Liver (tissue), 9 donors: ENCODE data around the gene TNNI3K. TPM values are rescaled to one million over a fixed set of nuclear protein-coding genes. Genes with fewer than 3 reads are reported as not detected.

Source experiments
- DNase-seq: peaks from one replicate; pipeline ENCODE4 v3.0.0-alpha.2; 2017; ENCODE audit warnings: low spot score
- H3K27ac ChIP-seq, 2 donors: one replicate each; pipeline ENCODE4 v1.7.0; 2013; ENCODE audit warnings: inconsistent platforms in 2 of 2, low read length in 2 of 2, control low read depth in 1 of 2, low read depth in 1 of 2, mild to moderate bottlenecking in 1 of 2
- H3K27me3 ChIP-seq, 4 donors: one replicate each; pipeline versions ENCODE4 v1.6.1 to v1.7.0; 2013; ENCODE audit warnings: low read length in 3 of 4, inconsistent platforms in 1 of 4, mild to moderate bottlenecking in 1 of 4, moderate library complexity in 1 of 4; ENCODE audit not compliant: control insufficient read depth in 4 of 4, insufficient read depth in 4 of 4
- H3K36me3 ChIP-seq, 4 donors: one replicate each; pipeline versions ENCODE4 v1.6.1 to v1.7.0; 2013; ENCODE audit warnings: low read length in 3 of 4, mild to moderate bottlenecking in 3 of 4, low read depth in 1 of 4, moderate library complexity in 1 of 4; ENCODE audit not compliant: control insufficient read depth in 4 of 4, insufficient read depth in 3 of 4
- H3K4me1 ChIP-seq, 4 donors: one replicate each; pipeline versions ENCODE4 v1.6.1 to v1.7.0; 2013; ENCODE audit warnings: low read length in 3 of 4, mild to moderate bottlenecking in 3 of 4, moderate library complexity in 1 of 4; ENCODE audit not compliant: control insufficient read depth in 4 of 4, insufficient read depth in 4 of 4
- H3K4me3 ChIP-seq, 3 donors: one replicate each; pipeline versions ENCODE4 v1.6.1 to v1.7.0; 2013; ENCODE audit warnings: low read length in 3 of 3, control low read depth in 1 of 3, low read depth in 1 of 3, mild to moderate bottlenecking in 1 of 3
- H3K9ac ChIP-seq, 2 donors: one replicate each; pipeline ENCODE4 v1.7.0; 2013; ENCODE audit warnings: low read length in 2 of 2, mild to moderate bottlenecking in 2 of 2, moderate library complexity in 2 of 2, control low read depth in 1 of 2, low read depth in 1 of 2
- H3K9me3 ChIP-seq, 4 donors: one replicate each; pipeline versions ENCODE4 v1.6.1 to v1.7.0; 2013; ENCODE audit warnings: low read length in 3 of 4; ENCODE audit not compliant: control insufficient read depth in 4 of 4
- ATF3 ChIP-seq: IDR thresholded peaks from 2 replicates; pipeline ENCODE4 v1.6.1; 2016; ENCODE audit warnings: antibody characterized with exemption
- EGR1 ChIP-seq, 2 donors: IDR thresholded peaks; 2 replicates each; pipeline ENCODE4 v1.6.1; 2016 to 2018; ENCODE audit warnings: antibody characterized with exemption in 2 of 2, low read depth in 2 of 2
- FOXA1 ChIP-seq: IDR thresholded peaks from 2 replicates; pipeline ENCODE4 v1.6.1; 2016; ENCODE audit warnings: antibody characterized with exemption
- GABPA ChIP-seq, 2 donors: IDR thresholded peaks in 1 of 2; conservative IDR thresholded peaks in 1 of 2; 2 replicates each; pipeline ENCODE4 v1.6.1; 2016; ENCODE audit warnings: antibody characterized with exemption in 2 of 2, mild to moderate bottlenecking in 1 of 2, moderate library complexity in 1 of 2
- HNF4A ChIP-seq, 2 donors: conservative IDR thresholded peaks; 2 replicates each; pipeline ENCODE4 v1.6.1; 2016; ENCODE audit warnings: antibody characterized with exemption in 2 of 2, mild to moderate bottlenecking in 2 of 2
- HNF4G ChIP-seq: IDR thresholded peaks from 2 replicates; pipeline ENCODE4 v1.6.1; 2016; ENCODE audit warnings: antibody characterized with exemption
- JUND ChIP-seq, 2 donors: IDR thresholded peaks; 2 replicates each; pipeline ENCODE4 v1.6.1; 2016; ENCODE audit warnings: antibody characterized with exemption in 2 of 2
- RAD21 ChIP-seq, 2 donors: IDR thresholded peaks; 2 replicates each; pipeline ENCODE4 v1.6.1; 2016; ENCODE audit warnings: antibody characterized with exemption in 2 of 2, mild to moderate bottlenecking in 2 of 2
- REST ChIP-seq: IDR thresholded peaks from 2 replicates; pipeline ENCODE4 v1.6.1; 2016; ENCODE audit warnings: antibody characterized with exemption, mild to moderate bottlenecking
- RXRA ChIP-seq, 2 donors: IDR thresholded peaks; 2 replicates each; pipeline ENCODE4 v1.6.1; 2017 to 2018; ENCODE audit warnings: antibody characterized with exemption in 2 of 2, mild to moderate bottlenecking in 1 of 2
- SP1 ChIP-seq: IDR thresholded peaks from 2 replicates; pipeline ENCODE4 v1.6.1; 2018; ENCODE audit warnings: antibody characterized with exemption, mild to moderate bottlenecking
- TAF1 ChIP-seq: conservative IDR thresholded peaks from 2 replicates; pipeline ENCODE4 v1.6.1; 2016; ENCODE audit warnings: antibody characterized with exemption, mild to moderate bottlenecking
- ZBTB33 ChIP-seq: IDR thresholded peaks from 2 replicates; pipeline ENCODE4 v1.6.1; 2016; ENCODE audit warnings: antibody characterized with exemption
- whole genome bisulfite sequencing: extraction: QIAGEN DNeasy Blood & Tissue Kit; methylation state at CpG from one replicate; pipeline ENCODE4 v1.1.7; 2013; 5-methylcytosine and 5-hydroxymethylcytosine counted together
- polyA plus RNA-seq, 2 donors: library from polyadenylated mRNA; stranded (reverse) in 1 of 2; unstranded in 1 of 2; fragments of 200-250 nt in 1 of 2; fragments of >200 nt in 1 of 2; fragmentation: Nextera tagmentation in 1 of 2; extraction: Ambion mirVana in 1 of 2; gene quantifications; one replicate each; pipeline versions ENCODE4 v1.2.1 to v1.2.3, GENCODE V29; 2013 to 2015
- total RNA-seq, 2 donors: library from RNA; depleted of rRNA; stranded (reverse); fragments of >200 nt; gene quantifications; one replicate each; pipeline ENCODE4 v1.2.3, GENCODE V29; 2014
- donor health status: healthy.
- donor health status: healthy.
- donor health status: healthy.
- donor health status: healthy.
- donor health status: healthy.

Gene TNNI3K
- total and polyA plus RNA-seq, 4 donors = 0.09 to 0.10 TPM; not detected in 2

DNA sequence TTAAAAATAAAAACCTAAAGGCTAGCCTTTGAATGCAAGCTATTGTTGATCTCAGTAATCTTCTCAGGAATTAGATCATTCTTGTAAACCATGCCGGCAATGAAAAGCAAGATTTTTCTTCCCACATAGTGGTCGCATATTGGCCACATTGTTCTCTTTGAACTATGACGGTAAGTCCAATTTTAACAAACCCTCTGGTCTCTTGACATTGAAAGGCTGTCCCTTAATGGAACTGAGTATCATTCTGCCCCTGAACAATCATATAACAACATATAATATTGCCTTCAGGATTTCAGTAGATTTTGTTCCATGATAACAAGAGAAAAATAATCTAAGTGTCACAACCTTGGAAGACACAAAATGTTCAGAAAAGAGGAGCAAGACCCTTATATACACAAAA, 1.3 kb downstream of the TNNI3K start (continued):
- no peak for TF ChIP-seq REST
- TF ChIP-seq HNF4A (conservative IDR thresholded peaks at IDR 0.05) = no peak

DNA sequence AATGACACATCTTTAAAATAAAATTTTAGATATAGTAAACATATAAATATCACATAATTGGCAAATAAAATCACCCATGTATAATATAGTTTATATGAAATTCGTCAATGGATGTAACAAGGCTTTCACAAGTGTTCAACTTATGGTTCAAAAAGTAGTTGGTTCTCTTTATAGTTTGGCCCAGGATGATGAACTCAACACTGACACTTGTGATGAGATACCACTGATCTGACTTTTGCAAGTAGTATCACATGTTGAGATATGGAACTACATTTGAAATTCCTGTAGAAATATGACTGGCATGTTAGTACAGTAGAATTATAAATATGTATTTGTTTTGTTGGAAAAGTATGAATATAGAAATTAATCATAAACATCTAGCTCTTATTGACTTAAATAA, 1.8 kb downstream of the TNNI3K start:
- Histone ChIP-seq H3K9me3 (no peaks in the 10 kb centered on the region), H3K27me3 (no peaks in the 10 kb centered on the region), H3K36me3 (no peaks in the 10 kb centered on the region), H3K4me3 (no peak overlapping the region), H3K27ac (no peak overlapping the region), H3K9ac (no peak overlapping the region), H3K4me1 (no peaks in the 10 kb centered on the region)
- TF ChIP-seq REST (no peak), SP1 (no peak), ZBTB33 (no peak), TAF1 (no peak), FOXA1 (no peak), JUND (IDR thresholded peaks at IDR 0.05) (no peak), HNF4G (no peak), ATF3 (no peak), RXRA (IDR thresholded peaks at IDR 0.05) (no peak)
- no peak for DNase-seq
- 71% methylated on average over 1 of the region's 1 CpG for WGBS

GRCh38 chr1:74237787-74238186, 2.6 kb downstream of the TNNI3K start:
- Histone ChIP-seq H3K9me3 (no peaks in the 10 kb centered on the region), H3K27me3 (no peaks in the 10 kb centered on the region), H3K9ac (no peak overlapping the region), H3K27ac (no peak overlapping the region), H3K4me1 (no peaks in the 10 kb centered on the region), H3K36me3 (no peaks in the 10 kb centered on the region), H3K4me3 (no peak overlapping the region)
- no peak for DNase-seq
- WGBS = 91% methylated on average over 4 of the region's 4 CpGs
- TF ChIP-seq REST (no peak), GABPA (IDR thresholded peaks at IDR 0.05 in 1 of 2, conservative IDR thresholded peaks at IDR 0.05 in 1 of 2) (no peak), RAD21 (IDR thresholded peaks at IDR 0.05) (no peak), SP1 (no peak), TAF1 (no peak), FOXA1 (no peak), HNF4A (conservative IDR thresholded peaks at IDR 0.05) (no peak), ZBTB33 (no peak), EGR1 (IDR thresholded peaks at IDR 0.05; ENCODE audit: low read depth in 2 of 2) (no peak), RXRA (IDR thresholded peaks at IDR 0.05) (no peak), ATF3 (no peak), HNF4G (no peak), JUND (IDR thresholded peaks at IDR 0.05) (no peak)
